ENCODE data around the gene MS4A6A. TPM values are rescaled to one million over a fixed set of nuclear protein-coding genes. Genes with fewer than 3 reads are reported as not detected.

Gene MS4A6A
- total and polyA plus RNA-seq, 2 donors (not counting 3 experiments of a cell fraction or from before 2014, with no cell fraction given), result 2.7 to 5.0 TPM

DNA sequence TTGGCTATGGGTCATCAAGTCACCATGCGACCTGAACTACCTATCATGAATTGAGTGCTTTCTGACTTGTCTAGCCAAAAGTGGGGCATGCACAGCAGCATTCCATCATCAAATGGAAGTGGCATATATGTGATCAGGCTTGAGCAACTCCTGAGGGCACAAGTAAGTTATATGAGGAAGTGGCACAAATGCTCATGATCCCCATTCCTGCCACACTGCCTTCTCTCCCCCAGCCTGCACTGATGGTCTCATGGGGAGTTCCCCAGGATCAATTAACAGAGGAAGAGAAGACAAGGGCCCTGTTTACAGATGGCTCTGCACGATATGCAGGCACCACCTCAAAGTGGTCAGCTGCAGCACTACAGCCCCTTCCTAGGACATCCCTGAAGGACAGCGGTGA, 38.3 kb upstream of the MS4A6A start:
- POLR2A ChIA-PET, result no interaction called here

More for the DNA sequence above, 38.3 kb upstream of the MS4A6A start:
- no peak overlapping the region for H2AFZ ChIP-seq (ENCODE audit: low read depth, low read length)
- H3K36me3 ChIP-seq (ENCODE audit: control insufficient read depth in 2 of 2, extremely low read depth in 1 of 2, insufficient read depth in 2 of 2, low read length in 2 of 2), result no peaks in the 10 kb centered on the region
- no peak overlapping the region for H3K4me2 ChIP-seq (ENCODE audit: insufficient read depth, low read length)
- no peaks in the 10 kb centered on the region for H3K27me3 ChIP-seq (ENCODE audit: control insufficient read depth in 2 of 2, insufficient read depth in 2 of 2, low read length in 2 of 2)
- intact Hi-C loops (cut with micrococcal nuclease), result no loop called here
- dilution Hi-C loops (cut with MboI; ENCODE audit: extremely low pct_ligation_motif_present, low sequenced_read_pairs), result no loop called here
- CTCF ChIA-PET, result no interaction called here
- no peak overlapping the region for H3K9ac ChIP-seq (replicated peaks; ENCODE audit: extremely low read depth, insufficient read depth, low read length)
- no peaks in the 10 kb centered on the region for H3K9me3 ChIP-seq (replicated peaks; ENCODE audit: control insufficient read depth, insufficient read depth, low read length)
- H3K79me2 ChIP-seq (ENCODE audit: control insufficient read depth, insufficient read depth, low read length), result no peaks in the 10 kb centered on the region
- BruUV-seq (replicated peaks), result no TSS peak
- H3K4me3 ChIP-seq (replicated peaks in 1 of 3; ENCODE audit: insufficient read depth in 1 of 3, low read depth in 1 of 3, low read length in 3 of 3), result no peak overlapping the region
- DNase-seq (ENCODE audit: low read depth, low spot score), result no peak
- no peak overlapping the region for H3K27ac ChIP-seq (ENCODE audit: insufficient read depth, low read depth, low read length)
- H4K20me1 ChIP-seq (replicated peaks; ENCODE audit: control insufficient read depth, extremely low read depth, insufficient read depth, low read length), result no peaks in the 10 kb centered on the region
- no peak for FAIRE-seq
- TF ChIP-seq JUN (IDR thresholded peaks at IDR 0.05; ENCODE audit: borderline replicate concordance, insufficient read depth, insufficient read length, low read depth) (no peak), EZH2 (IDR thresholded peaks at IDR 0.05; ENCODE audit: borderline replicate concordance, low read depth, low read length, severe bottlenecking) (no peak), FOS (IDR thresholded peaks at IDR 0.05; ENCODE audit: borderline replicate concordance, insufficient read depth, low read length) (no peak), MYC (IDR thresholded peaks at IDR 0.05; ENCODE audit: low read depth, low read length) (no peak), GATA2 (IDR thresholded peaks at IDR 0.05; ENCODE audit: insufficient read depth, insufficient read length, low read depth, low read length) (no peak), POLR2AphosphoS5 (IDR thresholded peaks at IDR 0.05; ENCODE audit: insufficient read depth, low read depth, low read length) (no peak), POLR2A (IDR thresholded peaks at IDR 0.05; ENCODE audit: low read depth, low read length) (no peak)
- TF ChIP-seq, protein P1, sequence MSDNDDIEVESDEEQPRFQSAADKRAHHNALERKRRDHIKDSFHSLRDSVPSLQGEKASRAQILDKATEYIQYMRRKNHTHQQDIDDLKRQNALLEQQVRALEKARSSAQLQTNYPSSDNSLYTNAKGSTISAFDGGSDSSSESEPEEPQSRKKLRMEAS (IDR thresholded peaks at IDR 0.05; ENCODE audit: insufficient read depth, insufficient read length), result no peak
- TF ChIP-seq, protein P2, sequence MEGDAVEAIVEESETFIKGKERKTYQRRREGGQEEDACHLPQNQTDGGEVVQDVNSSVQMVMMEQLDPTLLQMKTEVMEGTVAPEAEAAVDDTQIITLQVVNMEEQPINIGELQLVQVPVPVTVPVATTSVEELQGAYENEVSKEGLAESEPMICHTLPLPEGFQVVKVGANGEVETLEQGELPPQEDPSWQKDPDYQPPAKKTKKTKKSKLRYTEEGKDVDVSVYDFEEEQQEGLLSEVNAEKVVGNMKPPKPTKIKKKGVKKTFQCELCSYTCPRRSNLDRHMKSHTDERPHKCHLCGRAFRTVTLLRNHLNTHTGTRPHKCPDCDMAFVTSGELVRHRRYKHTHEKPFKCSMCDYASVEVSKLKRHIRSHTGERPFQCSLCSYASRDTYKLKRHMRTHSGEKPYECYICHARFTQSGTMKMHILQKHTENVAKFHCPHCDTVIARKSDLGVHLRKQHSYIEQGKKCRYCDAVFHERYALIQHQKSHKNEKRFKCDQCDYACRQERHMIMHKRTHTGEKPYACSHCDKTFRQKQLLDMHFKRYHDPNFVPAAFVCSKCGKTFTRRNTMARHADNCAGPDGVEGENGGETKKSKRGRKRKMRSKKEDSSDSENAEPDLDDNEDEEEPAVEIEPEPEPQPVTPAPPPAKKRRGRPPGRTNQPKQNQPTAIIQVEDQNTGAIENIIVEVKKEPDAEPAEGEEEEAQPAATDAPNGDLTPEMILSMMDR (IDR thresholded peaks at IDR 0.05; ENCODE audit: extremely low read depth in 1 of 2, insufficient read depth in 1 of 2, low read depth in 1 of 2, low read length in 2 of 2), result no peak
- no peaks in the 10 kb centered on the region for H3K4me1 ChIP-seq (ENCODE audit: control insufficient read depth, extremely low read depth, insufficient read depth, low read length)
- H3K9me1 ChIP-seq (replicated peaks; ENCODE audit: control insufficient read depth, extremely low read depth, insufficient read depth, low read length), result no peaks in the 10 kb centered on the region

All from endothelial cell of umbilical vein (primary cell).